GM12891 (cell line): Measurements from ENCODE around the gene FCGR3A.
"Not testable (repeated sequence)": the region's sequence is repeated elsewhere in the genome, so short reads cannot be mapped to it uniquely, and the experiment has no call there.

Experiments used
- POLR2A ChIP-seq: IDR thresholded peaks from 2 replicates; pipeline ENCODE4 v1.6.1; 2011; ENCODE audit warnings: low read depth, low read length, control low read depth
- POLR2AphosphoS5 ChIP-seq: IDR thresholded peaks from 2 replicates; pipeline ENCODE4 v1.6.1; 2011; ENCODE audit warnings: low read depth, low read length, control low read depth

- TF ChIP-seq POLR2AphosphoS5, POLR2A: not testable (repeated sequence)
Measured at GRCh38 chr1:161554340-161554739, 4.7 kb upstream of the FCGR3A start.
